Measurements from ENCODE around the gene C1orf116. TPM values are rescaled to one million over a fixed set of nuclear protein-coding genes. Genes with fewer than 3 reads are reported as not detected.

Gene C1orf116
- total RNA-seq, 3 donors from 2014 or later (not counting 1 experiment from before 2014, with no cell fraction given) = 0.21 to 0.39 (median 0.30) TPM

DNA sequence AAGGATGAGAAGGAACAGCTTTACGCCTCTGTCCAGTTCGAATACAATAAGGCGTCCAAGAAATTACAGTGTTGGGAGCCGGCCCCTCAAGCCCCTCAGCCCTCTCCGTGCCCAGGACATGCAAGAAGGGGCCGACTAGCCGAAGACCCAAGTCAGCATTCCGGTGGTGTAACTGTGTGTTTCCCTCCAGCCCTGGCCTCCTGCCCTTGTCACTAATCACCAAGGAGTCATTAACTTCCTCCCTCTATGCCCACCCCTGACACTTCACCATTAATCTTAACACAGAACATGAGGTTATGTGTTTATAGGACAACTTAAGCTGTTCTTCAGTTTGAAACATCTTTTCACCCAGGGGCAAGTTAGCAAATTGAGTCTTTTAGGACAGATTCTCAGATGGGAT, 39.7 kb upstream of the C1orf116 start:
- intact Hi-C loops (cut with micrococcal nuclease) = no loop called here
- Mint-ChIP-seq H3K36me3 (no peaks in the 10 kb centered on the region), H3K27me3 (ENCODE audit: low read depth in 2 of 2) (peaks cover 0 to 6% of the 10 kb centered on the region in 2 donors), H3K4me1 (peaks cover 24 to 26% of the 10 kb centered on the region in 2 donors), H3K4me3 (no peak overlapping the region), H3K9me3 (no peaks in the 10 kb centered on the region), H3K27ac (no peak overlapping the region)
- Histone ChIP-seq H3K4me1 (ENCODE audit: control insufficient read depth, insufficient read depth, low read length) (peaks cover 25% of the 10 kb centered on the region), H3K27ac (ENCODE audit: low read length) (no peak overlapping the region), H3K4me3 (ENCODE audit: low read length) (no peak overlapping the region), H3K9me3 (ENCODE audit: control insufficient read depth, insufficient read depth, low read length) (no peaks in the 10 kb centered on the region), H3K27me3 (ENCODE audit: control insufficient read depth, insufficient read depth, low read length) (no peaks in the 10 kb centered on the region), H3K36me3 (ENCODE audit: control insufficient read depth, insufficient read depth, low read length) (no peaks in the 10 kb centered on the region)
- TF ChIP-seq, protein P1, sequence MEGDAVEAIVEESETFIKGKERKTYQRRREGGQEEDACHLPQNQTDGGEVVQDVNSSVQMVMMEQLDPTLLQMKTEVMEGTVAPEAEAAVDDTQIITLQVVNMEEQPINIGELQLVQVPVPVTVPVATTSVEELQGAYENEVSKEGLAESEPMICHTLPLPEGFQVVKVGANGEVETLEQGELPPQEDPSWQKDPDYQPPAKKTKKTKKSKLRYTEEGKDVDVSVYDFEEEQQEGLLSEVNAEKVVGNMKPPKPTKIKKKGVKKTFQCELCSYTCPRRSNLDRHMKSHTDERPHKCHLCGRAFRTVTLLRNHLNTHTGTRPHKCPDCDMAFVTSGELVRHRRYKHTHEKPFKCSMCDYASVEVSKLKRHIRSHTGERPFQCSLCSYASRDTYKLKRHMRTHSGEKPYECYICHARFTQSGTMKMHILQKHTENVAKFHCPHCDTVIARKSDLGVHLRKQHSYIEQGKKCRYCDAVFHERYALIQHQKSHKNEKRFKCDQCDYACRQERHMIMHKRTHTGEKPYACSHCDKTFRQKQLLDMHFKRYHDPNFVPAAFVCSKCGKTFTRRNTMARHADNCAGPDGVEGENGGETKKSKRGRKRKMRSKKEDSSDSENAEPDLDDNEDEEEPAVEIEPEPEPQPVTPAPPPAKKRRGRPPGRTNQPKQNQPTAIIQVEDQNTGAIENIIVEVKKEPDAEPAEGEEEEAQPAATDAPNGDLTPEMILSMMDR (IDR thresholded peaks at IDR 0.05) = no peak
- ATAC-seq (no peak), DNase-seq (no peak)
- WGBS (ENCODE audit: insufficient coverage) = 64% methylated on average over 8 of the region's 8 CpGs

DNA sequence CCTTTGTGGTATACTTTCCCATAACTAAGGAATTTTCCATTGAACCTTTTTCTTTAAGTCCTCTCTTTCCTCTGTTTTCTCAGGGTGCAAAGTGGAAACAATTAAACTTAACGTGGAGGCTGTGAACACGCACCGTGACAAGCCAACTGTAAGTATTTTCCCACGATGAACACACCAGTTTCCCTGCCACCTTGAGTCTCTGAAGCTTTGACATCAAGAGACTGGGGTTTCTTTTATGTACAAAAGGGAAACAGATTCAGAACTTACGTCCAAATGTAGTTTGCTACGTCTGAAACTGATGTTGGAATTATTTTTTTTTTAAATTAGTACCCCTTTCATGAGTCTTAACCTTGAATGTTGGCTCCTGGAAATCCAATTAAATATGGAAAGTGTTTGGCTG, 38.9 kb upstream of the C1orf116 start:
- H3K4me3 Mint-ChIP-seq = no peak overlapping the region
- H3K27me3 Mint-ChIP-seq (ENCODE audit: low read depth in 2 of 2) = peaks cover 0 to 6% of the 10 kb centered on the region in 2 donors
- WGBS (ENCODE audit: insufficient coverage) = 76% methylated on average over 4 of the region's 6 CpGs
- Histone ChIP-seq H3K36me3 (ENCODE audit: control insufficient read depth, insufficient read depth, low read length) (no peaks in the 10 kb centered on the region), H3K9me3 (ENCODE audit: control insufficient read depth, insufficient read depth, low read length) (no peaks in the 10 kb centered on the region), H3K4me1 (ENCODE audit: control insufficient read depth, insufficient read depth, low read length) (peaks cover 25% of the 10 kb centered on the region), H3K4me3 (ENCODE audit: low read length) (no peak overlapping the region), H3K27ac (ENCODE audit: low read length) (no peak overlapping the region), H3K27me3 (ENCODE audit: control insufficient read depth, insufficient read depth, low read length) (no peaks in the 10 kb centered on the region)
- H3K27ac Mint-ChIP-seq = peak overlapping the region in 1 of 2 donors; percentile 72
- no peak for ATAC-seq
- DNase-seq = peak in 1 of 2 donors; percentile 70
- H3K4me1 Mint-ChIP-seq = peaks cover 24 to 26% of the 10 kb centered on the region in 2 donors
- intact Hi-C loops (cut with micrococcal nuclease) = no loop called here
- TF ChIP-seq, protein P1 (IDR thresholded peaks at IDR 0.05) = no peak
- no peaks in the 10 kb centered on the region for H3K36me3 Mint-ChIP-seq
- no peaks in the 10 kb centered on the region for H3K9me3 Mint-ChIP-seq

DNA sequence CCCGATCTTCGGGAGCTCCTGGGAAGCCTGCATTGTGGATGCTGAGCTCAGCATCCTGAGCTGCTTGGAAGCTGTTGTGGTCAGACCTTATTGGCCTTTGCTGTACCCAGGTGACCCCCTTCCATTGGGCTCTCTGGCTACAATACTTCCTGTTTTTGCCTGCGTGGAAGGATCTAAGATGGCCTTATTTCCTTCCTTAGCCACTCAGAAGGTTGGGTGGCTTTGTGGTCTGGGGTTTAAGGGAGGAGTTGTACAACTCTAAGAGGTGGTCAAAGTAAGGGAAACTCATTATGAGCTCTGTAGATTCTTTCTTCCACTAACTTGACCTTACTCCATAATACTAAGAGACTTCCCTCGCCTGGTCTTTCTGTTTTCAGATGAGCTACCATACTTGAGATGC, 38.3 kb upstream of the C1orf116 start:
- Histone ChIP-seq H3K4me3 (ENCODE audit: low read length) (no peak overlapping the region), H3K4me1 (ENCODE audit: control insufficient read depth, insufficient read depth, low read length) (peaks cover 25% of the 10 kb centered on the region), H3K9me3 (ENCODE audit: control insufficient read depth, insufficient read depth, low read length) (no peaks in the 10 kb centered on the region), H3K36me3 (ENCODE audit: control insufficient read depth, insufficient read depth, low read length) (no peaks in the 10 kb centered on the region), H3K27ac (ENCODE audit: low read length) (no peak overlapping the region), H3K27me3 (ENCODE audit: control insufficient read depth, insufficient read depth, low read length) (no peaks in the 10 kb centered on the region)
- Mint-ChIP-seq H3K36me3 (no peaks in the 10 kb centered on the region), H3K4me3 (peak overlapping the region; percentile 74), H3K27ac (peak overlapping the region; percentile 68 to 72), H3K27me3 (ENCODE audit: low read depth in 2 of 2) (peaks cover 0 to 4% of the 10 kb centered on the region in 2 donors), H3K4me1 (peaks cover 24 to 26% of the 10 kb centered on the region in 2 donors), H3K9me3 (no peaks in the 10 kb centered on the region)
- TF ChIP-seq, protein P1 (IDR thresholded peaks at IDR 0.05) = no peak
- WGBS (ENCODE audit: insufficient coverage) = 51% methylated on average over 4 of the region's 4 CpGs
- intact Hi-C loops (cut with micrococcal nuclease) = no loop called here
- peak; percentile 45 to 80 (median 78) for ATAC-seq
- peak in 1 of 2 donors; percentile 29 for DNase-seq

Data from natural killer cell (primary cell).